GM23338 (cell line): ENCODE measurements around the gene ISG15. TPM values are rescaled to one million over a fixed set of nuclear protein-coding genes. Genes with fewer than 3 reads are reported as not detected.

Experiments used
- ATAC-seq: fragments of 200-7000 bp; cut with Tn5 transposase; 3 replicates; pipeline ENCODE4 v1.9.1; 2020
- DNase-seq: peaks from one replicate; pipeline ENCODE4 v3.0.0-alpha.2; 2015; ENCODE audit warnings: low spot score
- H2AFZ ChIP-seq: fragments of 200-600 bp; sonication (generic); 2 replicates; pipeline ENCODE4 v1.8.0; 2016; ENCODE audit warnings: antibody characterized with exemption, mild to moderate bottlenecking, moderate library complexity
- H3F3A ChIP-seq: fragments of 200-600 bp; sonication (generic); replicated peaks from 2 replicates; pipeline ENCODE4 v1.8.0; 2017; ENCODE audit warnings: antibody characterized with exemption, mixed run types, low read depth
- H3K27ac ChIP-seq: fragments of 200-600 bp; sonication (generic); 2 replicates; pipeline ENCODE4 v1.6.1; 2016; ENCODE audit warnings: low read depth
- H3K27me3 ChIP-seq: fragments of 200-600 bp; sonication (generic); 2 replicates; pipeline ENCODE4 v1.8.0; 2016; ENCODE audit warnings: mild to moderate bottlenecking, mixed run types, moderate library complexity; ENCODE audit not compliant: insufficient read depth
- H3K36me3 ChIP-seq: fragments of 200-600 bp; sonication (generic); 2 replicates; pipeline ENCODE4 v1.8.0; 2016; ENCODE audit warnings: mild to moderate bottlenecking; ENCODE audit not compliant: insufficient read depth
- H3K4me1 ChIP-seq: fragments of 200-600 bp; sonication (generic); 2 replicates; pipeline ENCODE4 v1.8.0; 2016; ENCODE audit warnings: mild to moderate bottlenecking, moderate library complexity; ENCODE audit not compliant: insufficient read depth
- H3K4me2 ChIP-seq: fragments of 200-600 bp; sonication (generic); 2 replicates; pipeline ENCODE4 v1.7.1; 2017; ENCODE audit warnings: mixed run types
- H3K4me3 ChIP-seq: fragments of 200-600 bp; sonication (generic); 2 replicates; pipeline ENCODE4 v1.6.1; 2016; ENCODE audit warnings: mixed run types
- H3K79me2 ChIP-seq: fragments of 200-600 bp; sonication (generic); replicated peaks from 2 replicates; pipeline ENCODE4 v1.8.0; 2017; ENCODE audit warnings: mild to moderate bottlenecking; ENCODE audit not compliant: insufficient read depth
- H3K9me2 ChIP-seq: fragments of 200-600 bp; sonication (generic); 2 replicates; pipeline ENCODE4 v1.8.0; 2017; ENCODE audit not compliant: insufficient read depth
- H4K20me1 ChIP-seq: fragments of 200-600 bp; sonication (generic); replicated peaks from 2 replicates; pipeline ENCODE4 v1.8.0; 2017; ENCODE audit warnings: mild to moderate bottlenecking; ENCODE audit not compliant: insufficient read depth
- H3K27ac Mint-ChIP-seq: 2 replicates; pipeline ENCODE4 v1.8.0; 2020; ENCODE audit warnings: inconsistent platforms, mild to moderate bottlenecking, moderate library complexity, mixed read lengths
- H3K27me3 Mint-ChIP-seq: 3 replicates; pipeline ENCODE4 v1.8.0; 2022; ENCODE audit warnings: low read depth, mild to moderate bottlenecking, moderate library complexity, mixed read lengths, inconsistent platforms; ENCODE audit not compliant: insufficient read depth, poor library complexity
- H3K36me3 Mint-ChIP-seq: 3 replicates; pipeline ENCODE4 v1.8.0; 2021; ENCODE audit warnings: low read depth, mild to moderate bottlenecking, inconsistent platforms, moderate library complexity, mixed read lengths
- H3K4me1 Mint-ChIP-seq: 3 replicates; pipeline ENCODE4 v1.8.0; 2020; ENCODE audit warnings: mild to moderate bottlenecking, inconsistent platforms, mixed read lengths
- H3K4me3 Mint-ChIP-seq: 3 replicates; pipeline ENCODE4 v1.8.0; 2021; ENCODE audit warnings: moderate library complexity, mild to moderate bottlenecking, inconsistent platforms, mixed read lengths
- H3K9me3 Mint-ChIP-seq: 3 replicates; pipeline ENCODE4 v1.8.0; 2020; ENCODE audit warnings: moderate library complexity, mild to moderate bottlenecking, inconsistent platforms, mixed read lengths
- CREB1 ChIP-seq: fragments of 250-450 bp; sonication (Bioruptor Pico); IDR thresholded peaks from 2 replicates; pipeline ENCODE4 v1.5.0; 2020; ENCODE audit warnings: low read depth, mild to moderate bottlenecking, moderate library complexity
- EZH2 ChIP-seq: fragments of 200-600 bp; sonication (generic); IDR thresholded peaks from one replicate; pipeline ENCODE4 v1.8.0; 2017; ENCODE audit warnings: antibody characterized with exemption, mild to moderate bottlenecking, low read depth; ENCODE audit not compliant: unreplicated experiment
- EZH2phosphoT487 ChIP-seq: fragments of 200-600 bp; sonication (generic); IDR thresholded peaks from one replicate; pipeline ENCODE4 v1.8.1; 2018; ENCODE audit warnings: antibody characterized with exemption; ENCODE audit not compliant: unreplicated experiment
- JUNB ChIP-seq: IDR thresholded peaks from one replicate; pipeline ENCODE4 v1.6.1; 2016; ENCODE audit warnings: antibody characterized with exemption; ENCODE audit not compliant: unreplicated experiment
- NANOG ChIP-seq: IDR thresholded peaks from 2 replicates; pipeline ENCODE4 v1.6.1; 2016; ENCODE audit warnings: antibody characterized with exemption, borderline replicate concordance
- POLR2AphosphoS5 ChIP-seq: IDR thresholded peaks from 2 replicates; pipeline ENCODE4 v1.6.1; 2016; ENCODE audit warnings: antibody characterized with exemption, low read depth
- STAT1 ChIP-seq: IDR thresholded peaks from one replicate; pipeline ENCODE4 v1.6.1; 2016; ENCODE audit warnings: antibody characterized with exemption; ENCODE audit not compliant: unreplicated experiment
- ZNF114 ChIP-seq: fragments of 250-450 bp; sonication (Bioruptor Pico); IDR thresholded peaks from 2 replicates; pipeline ENCODE4 v1.5.0; 2020; ENCODE audit warnings: mild to moderate bottlenecking, moderate library complexity
- ZNF331 ChIP-seq: fragments of 250-450 bp; sonication (Bioruptor Pico); IDR thresholded peaks from 2 replicates; pipeline ENCODE4 v1.5.0; 2020; ENCODE audit warnings: low read depth, mild to moderate bottlenecking, moderate library complexity
- polyA plus RNA-seq: library from polyadenylated mRNA; unstranded; fragments of >200 nt; fragmentation: Nextera tagmentation; extraction: Ambion mirVana; gene quantifications from 2 replicates; pipeline ENCODE4 v1.2.1, GENCODE V29; 2016
- total RNA-seq: library from RNA; depleted of rRNA; stranded (reverse); fragments of >200 nt; shearing (Covaris generic); gene quantifications from 2 replicates; pipeline ENCODE4 v1.2.3, GENCODE V29; 2014
- TF ChIP-seq, protein P1 (sequence below): IDR thresholded peaks from one replicate; pipeline ENCODE4 v1.6.1; 2018; ENCODE audit warnings: antibody characterized with exemption; ENCODE audit not compliant: unreplicated experiment
- TF ChIP-seq, protein P2 (sequence below): fragments of 250-450 bp; sonication (Bioruptor Pico); IDR thresholded peaks from 2 replicates; pipeline ENCODE4 v1.5.0; 2020; ENCODE audit warnings: mild to moderate bottlenecking, moderate library complexity

Gene ISG15
- total and polyA plus RNA-seq, 2 experiments from 2014 or later = 52.9 to 101 TPM

DNA sequence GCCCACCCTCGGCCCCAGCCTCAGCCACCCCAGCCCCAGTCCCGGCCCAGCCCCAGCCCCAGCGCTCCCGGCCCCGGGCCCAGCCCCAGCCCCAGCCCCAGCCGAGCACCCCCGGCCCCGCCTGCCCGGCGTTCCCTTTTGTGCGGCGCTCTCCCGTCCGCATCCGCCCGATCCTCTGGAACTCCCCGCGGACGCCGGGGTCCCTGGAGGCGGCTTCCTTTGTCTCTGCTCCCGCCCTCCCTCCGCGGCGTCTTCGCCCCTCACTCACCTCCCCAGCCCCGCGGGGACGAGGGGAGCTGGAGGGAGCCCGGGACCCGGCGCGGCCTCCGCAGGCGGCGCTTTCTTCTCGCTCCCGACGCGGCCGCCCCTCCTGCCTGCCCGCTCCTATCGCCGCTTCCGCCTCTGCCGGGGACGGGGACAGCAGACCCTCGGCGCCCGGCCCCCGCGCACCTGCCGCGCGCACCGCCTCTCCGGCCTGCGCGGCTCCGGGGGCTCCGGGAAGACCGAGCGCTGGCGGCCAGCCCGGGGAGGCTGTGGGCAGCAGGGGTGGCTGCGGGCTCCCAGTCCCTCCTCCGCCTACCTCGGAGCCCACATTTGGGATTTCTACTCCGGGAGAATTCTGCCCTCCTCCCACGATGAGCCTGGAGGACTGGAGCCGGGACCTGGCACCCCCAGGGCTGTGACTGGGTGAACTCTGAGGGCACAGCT is 20.6 kb downstream of the ISG15 start:
- TF ChIP-seq EZH2phosphoT487 = no peak
- peaks cover 46% of the 10 kb centered on the region for H3K27me3 Mint-ChIP-seq
- no peaks in the 10 kb centered on the region; the same call in 1 of the 2 replicates for H3K36me3 ChIP-seq
- H3K4me3 ChIP-seq = peak overlapping the region; percentile 66
- H3K4me1 Mint-ChIP-seq = peaks cover 7% of the 10 kb centered on the region; the same call in 2 of the 3 replicates
- H3K9me3 Mint-ChIP-seq = no peaks in the 10 kb centered on the region; the same call in 2 of the 3 replicates
- ATAC-seq = peak; percentile 29
- no peak overlapping the region for H3K27ac ChIP-seq
- peaks cover 5% of the 10 kb centered on the region; the same call in 1 of the 2 replicates for H3K4me1 ChIP-seq
- no peaks in the 10 kb centered on the region for H3K9me2 ChIP-seq
- H4K20me1 ChIP-seq = peaks cover 31% of the 10 kb centered on the region
- H3K4me3 Mint-ChIP-seq = peak overlapping the region; percentile 66; the same call in 2 of the 3 replicates
- no peaks in the 10 kb centered on the region for H3F3A ChIP-seq
- no peak overlapping the region for H2AFZ ChIP-seq
- no peak overlapping the region for H3K27ac Mint-ChIP-seq
- peak; percentile 66 for DNase-seq
- H3K79me2 ChIP-seq = no peaks in the 10 kb centered on the region
- peak overlapping the region; percentile 91 for H3K4me2 ChIP-seq
- H3K27me3 ChIP-seq = peaks cover 42% of the 10 kb centered on the region
- peaks cover 6% of the 10 kb centered on the region; the same call in 2 of the 3 replicates for H3K36me3 Mint-ChIP-seq

DNA sequence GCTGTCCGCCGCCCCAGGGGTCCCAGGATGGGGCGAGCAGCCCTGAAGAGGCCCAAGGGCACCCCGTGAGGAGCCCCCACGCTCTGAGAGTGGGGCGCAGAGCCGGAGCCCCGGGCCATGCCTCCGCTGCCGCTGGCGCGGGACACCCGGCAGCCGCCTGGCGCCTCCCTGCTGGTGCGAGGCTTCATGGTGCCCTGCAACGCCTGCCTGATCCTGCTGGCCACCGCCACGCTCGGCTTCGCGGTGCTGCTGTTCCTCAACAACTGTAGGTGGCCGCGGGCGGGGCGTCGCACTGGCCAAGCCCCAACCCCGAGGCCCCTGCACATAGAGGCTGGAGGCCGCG is 21.1 kb downstream of the ISG15 start:
- ATAC-seq = peak; percentile 8
- peak overlapping the region; percentile 91 for H3K4me2 ChIP-seq
- H3K36me3 Mint-ChIP-seq = peaks cover 6% of the 10 kb centered on the region; the same call in 2 of the 3 replicates
- TF ChIP-seq POLR2AphosphoS5 (no peak), CREB1 (CRISPR knock-in tag) (no peak), JUNB (no peak), EZH2 (no peak), STAT1 (no peak), ZNF114 (CRISPR knock-in tag) (no peak), ZNF331 (CRISPR knock-in tag) (no peak), EZH2phosphoT487 (no peak), NANOG (no peak)
- TF ChIP-seq, protein P1, sequence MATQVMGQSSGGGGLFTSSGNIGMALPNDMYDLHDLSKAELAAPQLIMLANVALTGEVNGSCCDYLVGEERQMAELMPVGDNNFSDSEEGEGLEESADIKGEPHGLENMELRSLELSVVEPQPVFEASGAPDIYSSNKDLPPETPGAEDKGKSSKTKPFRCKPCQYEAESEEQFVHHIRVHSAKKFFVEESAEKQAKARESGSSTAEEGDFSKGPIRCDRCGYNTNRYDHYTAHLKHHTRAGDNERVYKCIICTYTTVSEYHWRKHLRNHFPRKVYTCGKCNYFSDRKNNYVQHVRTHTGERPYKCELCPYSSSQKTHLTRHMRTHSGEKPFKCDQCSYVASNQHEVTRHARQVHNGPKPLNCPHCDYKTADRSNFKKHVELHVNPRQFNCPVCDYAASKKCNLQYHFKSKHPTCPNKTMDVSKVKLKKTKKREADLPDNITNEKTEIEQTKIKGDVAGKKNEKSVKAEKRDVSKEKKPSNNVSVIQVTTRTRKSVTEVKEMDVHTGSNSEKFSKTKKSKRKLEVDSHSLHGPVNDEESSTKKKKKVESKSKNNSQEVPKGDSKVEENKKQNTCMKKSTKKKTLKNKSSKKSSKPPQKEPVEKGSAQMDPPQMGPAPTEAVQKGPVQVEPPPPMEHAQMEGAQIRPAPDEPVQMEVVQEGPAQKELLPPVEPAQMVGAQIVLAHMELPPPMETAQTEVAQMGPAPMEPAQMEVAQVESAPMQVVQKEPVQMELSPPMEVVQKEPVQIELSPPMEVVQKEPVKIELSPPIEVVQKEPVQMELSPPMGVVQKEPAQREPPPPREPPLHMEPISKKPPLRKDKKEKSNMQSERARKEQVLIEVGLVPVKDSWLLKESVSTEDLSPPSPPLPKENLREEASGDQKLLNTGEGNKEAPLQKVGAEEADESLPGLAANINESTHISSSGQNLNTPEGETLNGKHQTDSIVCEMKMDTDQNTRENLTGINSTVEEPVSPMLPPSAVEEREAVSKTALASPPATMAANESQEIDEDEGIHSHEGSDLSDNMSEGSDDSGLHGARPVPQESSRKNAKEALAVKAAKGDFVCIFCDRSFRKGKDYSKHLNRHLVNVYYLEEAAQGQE = no peak
- TF ChIP-seq, protein P2, sequence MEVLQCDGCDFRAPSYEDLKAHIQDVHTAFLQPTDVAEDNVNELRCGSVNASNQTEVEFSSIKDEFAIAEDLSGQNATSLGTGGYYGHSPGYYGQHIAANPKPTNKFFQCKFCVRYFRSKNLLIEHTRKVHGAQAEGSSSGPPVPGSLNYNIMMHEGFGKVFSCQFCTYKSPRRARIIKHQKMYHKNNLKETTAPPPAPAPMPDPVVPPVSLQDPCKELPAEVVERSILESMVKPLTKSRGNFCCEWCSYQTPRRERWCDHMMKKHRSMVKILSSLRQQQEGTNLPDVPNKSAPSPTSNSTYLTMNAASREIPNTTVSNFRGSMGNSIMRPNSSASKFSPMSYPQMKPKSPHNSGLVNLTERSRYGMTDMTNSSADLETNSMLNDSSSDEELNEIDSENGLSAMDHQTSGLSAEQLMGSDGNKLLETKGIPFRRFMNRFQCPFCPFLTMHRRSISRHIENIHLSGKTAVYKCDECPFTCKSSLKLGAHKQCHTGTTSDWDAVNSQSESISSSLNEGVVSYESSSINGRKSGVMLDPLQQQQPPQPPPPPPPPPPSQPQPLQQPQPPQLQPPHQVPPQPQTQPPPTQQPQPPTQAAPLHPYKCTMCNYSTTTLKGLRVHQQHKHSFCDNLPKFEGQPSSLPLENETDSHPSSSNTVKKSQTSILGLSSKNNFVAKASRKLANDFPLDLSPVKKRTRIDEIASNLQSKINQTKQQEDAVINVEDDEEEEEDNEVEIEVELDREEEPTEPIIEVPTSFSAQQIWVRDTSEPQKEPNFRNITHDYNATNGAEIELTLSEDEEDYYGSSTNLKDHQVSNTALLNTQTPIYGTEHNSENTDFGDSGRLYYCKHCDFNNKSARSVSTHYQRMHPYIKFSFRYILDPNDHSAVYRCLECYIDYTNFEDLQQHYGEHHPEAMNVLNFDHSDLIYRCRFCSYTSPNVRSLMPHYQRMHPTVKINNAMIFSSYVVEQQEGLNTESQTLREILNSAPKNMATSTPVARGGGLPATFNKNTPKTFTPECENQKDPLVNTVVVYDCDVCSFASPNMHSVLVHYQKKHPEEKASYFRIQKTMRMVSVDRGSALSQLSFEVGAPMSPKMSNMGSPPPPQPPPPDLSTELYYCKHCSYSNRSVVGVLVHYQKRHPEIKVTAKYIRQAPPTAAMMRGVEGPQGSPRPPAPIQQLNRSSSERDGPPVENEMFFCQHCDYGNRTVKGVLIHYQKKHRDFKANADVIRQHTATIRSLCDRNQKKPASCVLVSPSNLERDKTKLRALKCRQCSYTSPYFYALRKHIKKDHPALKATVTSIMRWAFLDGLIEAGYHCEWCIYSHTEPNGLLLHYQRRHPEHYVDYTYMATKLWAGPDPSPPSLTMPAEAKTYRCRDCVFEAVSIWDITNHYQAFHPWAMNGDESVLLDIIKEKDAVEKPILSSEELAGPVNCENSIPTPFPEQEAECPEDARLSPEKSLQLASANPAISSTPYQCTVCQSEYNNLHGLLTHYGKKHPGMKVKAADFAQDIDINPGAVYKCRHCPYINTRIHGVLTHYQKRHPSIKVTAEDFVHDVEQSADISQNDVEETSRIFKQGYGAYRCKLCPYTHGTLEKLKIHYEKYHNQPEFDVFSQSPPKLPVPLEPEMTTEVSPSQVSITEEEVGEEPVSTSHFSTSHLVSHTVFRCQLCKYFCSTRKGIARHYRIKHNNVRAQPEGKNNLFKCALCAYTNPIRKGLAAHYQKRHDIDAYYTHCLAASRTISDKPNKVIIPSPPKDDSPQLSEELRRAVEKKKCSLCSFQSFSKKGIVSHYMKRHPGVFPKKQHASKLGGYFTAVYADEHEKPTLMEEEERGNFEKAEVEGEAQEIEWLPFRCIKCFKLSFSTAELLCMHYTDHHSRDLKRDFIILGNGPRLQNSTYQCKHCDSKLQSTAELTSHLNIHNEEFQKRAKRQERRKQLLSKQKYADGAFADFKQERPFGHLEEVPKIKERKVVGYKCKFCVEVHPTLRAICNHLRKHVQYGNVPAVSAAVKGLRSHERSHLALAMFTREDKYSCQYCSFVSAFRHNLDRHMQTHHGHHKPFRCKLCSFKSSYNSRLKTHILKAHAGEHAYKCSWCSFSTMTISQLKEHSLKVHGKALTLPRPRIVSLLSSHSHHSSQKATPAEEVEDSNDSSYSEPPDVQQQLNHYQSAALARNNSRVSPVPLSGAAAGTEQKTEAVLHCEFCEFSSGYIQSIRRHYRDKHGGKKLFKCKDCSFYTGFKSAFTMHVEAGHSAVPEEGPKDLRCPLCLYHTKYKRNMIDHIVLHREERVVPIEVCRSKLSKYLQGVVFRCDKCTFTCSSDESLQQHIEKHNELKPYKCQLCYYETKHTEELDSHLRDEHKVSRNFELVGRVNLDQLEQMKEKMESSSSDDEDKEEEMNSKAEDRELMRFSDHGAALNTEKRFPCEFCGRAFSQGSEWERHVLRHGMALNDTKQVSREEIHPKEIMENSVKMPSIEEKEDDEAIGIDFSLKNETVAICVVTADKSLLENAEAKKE = no peak

More for the DNA sequence above, 21.1 kb downstream of the ISG15 start:
- Mint-ChIP-seq H3K4me1 (peaks cover 7% of the 10 kb centered on the region; the same call in 2 of the 3 replicates), H3K9me3 (no peaks in the 10 kb centered on the region; the same call in 2 of the 3 replicates), H3K27me3 (peaks cover 51% of the 10 kb centered on the region), H3K27ac (no peak overlapping the region), H3K4me3 (peak overlapping the region; percentile 66; the same call in 2 of the 3 replicates)
- Histone ChIP-seq H3F3A (no peaks in the 10 kb centered on the region), H3K4me1 (peaks cover 8% of the 10 kb centered on the region; the same call in 1 of the 2 replicates), H2AFZ (no peak overlapping the region), H3K4me3 (peak overlapping the region; percentile 66), H3K36me3 (no peaks in the 10 kb centered on the region; the same call in 1 of the 2 replicates), H3K27ac (no peak overlapping the region), H4K20me1 (peaks cover 32% of the 10 kb centered on the region), H3K27me3 (peaks cover 47% of the 10 kb centered on the region), H3K9me2 (no peaks in the 10 kb centered on the region), H3K79me2 (no peaks in the 10 kb centered on the region)
- peak; percentile 56 for DNase-seq
